ENCODE measurements around the gene GPC6. TPM values are rescaled to one million over a fixed set of nuclear protein-coding genes. Genes with fewer than 3 reads are reported as not detected.

Gene GPC6
- total RNA-seq, 2 donors from 2014 or later: 35.9 to 61.9 TPM

GRCh38 chr13:93620181-93620765 is 393.7 kb downstream of the GPC6 start:
- intact Hi-C loops (cut with DNase I): no loop called here
- DNase-seq (ENCODE audit: low spot score): no peak

GRCh38 chr13:93621051-93621450 is 394.4 kb downstream of the GPC6 start:
- no peak for DNase-seq (ENCODE audit: low spot score)

GRCh38 chr13:93621966-93622365 is 395.4 kb downstream of the GPC6 start:
- no peak for DNase-seq (ENCODE audit: low spot score)
- intact Hi-C loops (cut with DNase I): no loop called here

More at GRCh38 chr13:93621051-93621450, 394.4 kb downstream of the GPC6 start:
- intact Hi-C loops (cut with DNase I): no loop called here

- intact Hi-C loops (cut with DNase I): no loop called here
- no peak for DNase-seq (ENCODE audit: low spot score)
These were observed 397.7 kb downstream of the GPC6 start for GRCh38 chr13:93624311-93624777.

GRCh38 chr13:93625536-93625935 is 398.9 kb downstream of the GPC6 start:
- intact Hi-C loops (cut with DNase I): no loop called here
- no peak for DNase-seq (ENCODE audit: low spot score)

GRCh38 chr13:93628136-93628797 is 401.7 kb downstream of the GPC6 start:
- no peak for DNase-seq (ENCODE audit: low spot score)
- intact Hi-C loops (cut with DNase I): no loop called here

- intact Hi-C loops (cut with DNase I): no loop called here
- no peak for DNase-seq (ENCODE audit: low spot score)
These were observed 409.0 kb downstream of the GPC6 start for GRCh38 chr13:93635616-93636032.

- intact Hi-C loops (cut with DNase I): no loop called here
- DNase-seq (ENCODE audit: low spot score): no peak
These were observed 411.2 kb downstream of the GPC6 start for GRCh38 chr13:93637852-93638251.

- DNase-seq (ENCODE audit: low spot score): no peak
- intact Hi-C loops (cut with DNase I): no loop called here
These were observed 413.8 kb downstream of the GPC6 start for GRCh38 chr13:93640452-93640851.

- intact Hi-C loops (cut with DNase I): no loop called here
- no peak for DNase-seq (ENCODE audit: low spot score)
These were observed 419.6 kb downstream of the GPC6 start for GRCh38 chr13:93646245-93646644.

GRCh38 chr13:93649496-93649895 is 422.9 kb downstream of the GPC6 start:
- intact Hi-C loops (cut with DNase I): no loop called here
- DNase-seq (ENCODE audit: low spot score): no peak

- no peak for DNase-seq (ENCODE audit: low spot score)
- intact Hi-C loops (cut with DNase I): no loop called here
These were observed 427.2 kb downstream of the GPC6 start for GRCh38 chr13:93653776-93654175.

GRCh38 chr13:93655154-93655553 is 428.5 kb downstream of the GPC6 start:
- intact Hi-C loops (cut with DNase I): no loop called here
- DNase-seq (ENCODE audit: low spot score): no peak

GRCh38 chr13:93660391-93661063 is 433.9 kb downstream of the GPC6 start:
- no peak for DNase-seq (ENCODE audit: low spot score)
- intact Hi-C loops (cut with DNase I): no loop called here

- intact Hi-C loops (cut with DNase I): no loop called here
- DNase-seq (ENCODE audit: low spot score): no peak
These were observed 444.3 kb downstream of the GPC6 start for GRCh38 chr13:93670866-93671265.

GRCh38 chr13:93672996-93673395 is 446.4 kb downstream of the GPC6 start:
- intact Hi-C loops (cut with DNase I): no loop called here
- no peak for DNase-seq (ENCODE audit: low spot score)

GRCh38 chr13:93673885-93674284 is 447.3 kb downstream of the GPC6 start:
- DNase-seq (ENCODE audit: low spot score): no peak
- intact Hi-C loops (cut with DNase I): no loop called here

- DNase-seq (ENCODE audit: low spot score): no peak
- intact Hi-C loops (cut with DNase I): no loop called here
These were observed 447.7 kb downstream of the GPC6 start for GRCh38 chr13:93674337-93674755.

GRCh38 chr13:93680329-93680728 is 453.7 kb downstream of the GPC6 start:
- DNase-seq (ENCODE audit: low spot score): no peak
- intact Hi-C loops (cut with DNase I): no loop called here

- DNase-seq (ENCODE audit: low spot score): no peak
- intact Hi-C loops (cut with DNase I): no loop called here
These were observed 459.3 kb downstream of the GPC6 start for GRCh38 chr13:93685900-93686299.

- intact Hi-C loops (cut with DNase I): no loop called here
- DNase-seq (ENCODE audit: low spot score): no peak
These were observed 459.8 kb downstream of the GPC6 start for GRCh38 chr13:93686399-93686798.
